ENCODE data around the gene ELF1.

ELF1 gene

GRCh38 chr13:41005704-41006103 lies 13.4 kb downstream of the ELF1 start:
- no peak for DNase-seq

GRCh38 chr13:41004875-41005693 lies 14.0 kb downstream of the ELF1 start:
- peak; percentile 82 for DNase-seq

GRCh38 chr13:41002606-41003005 lies 16.5 kb downstream of the ELF1 start:
- DNase-seq = no peak

- no peak for DNase-seq
Observed at GRCh38 chr13:41001695-41002094, 17.4 kb downstream of the ELF1 start.

- DNase-seq = no peak
Observed at GRCh38 chr13:40999416-40999815, 19.7 kb downstream of the ELF1 start.

- DNase-seq = no peak
Observed at GRCh38 chr13:40996426-40997092, 22.6 kb downstream of the ELF1 start.

- DNase-seq = no peak
Observed at GRCh38 chr13:40995997-40996396, 23.1 kb downstream of the ELF1 start.

- no peak for DNase-seq
Observed at GRCh38 chr13:40994581-40995230, 24.4 kb downstream of the ELF1 start.

GRCh38 chr13:40993987-40994386 lies 25.1 kb downstream of the ELF1 start:
- no peak for DNase-seq

- no peak for DNase-seq
Observed at GRCh38 chr13:40992678-40993518, 26.2 kb downstream of the ELF1 start.

GRCh38 chr13:40987606-40988280 lies 31.4 kb downstream of the ELF1 start:
- DNase-seq = no peak

GRCh38 chr13:40986101-40986856 lies 32.8 kb downstream of the ELF1 start:
- DNase-seq = no peak

- DNase-seq = no peak
Observed at GRCh38 chr13:40985381-40986100, 33.6 kb downstream of the ELF1 start.

GRCh38 chr13:40984668-40985366 lies 34.3 kb downstream of the ELF1 start:
- peak; percentile 47 for DNase-seq

- DNase-seq = no peak
Observed at GRCh38 chr13:40983725-40984667, 35.1 kb downstream of the ELF1 start.

GRCh38 chr13:40983259-40983658 lies 35.9 kb downstream of the ELF1 start:
- no peak for DNase-seq

- peak; percentile 85 for DNase-seq
Observed at GRCh38 chr13:40982772-40983171, 36.3 kb downstream of the ELF1 start.

GRCh38 chr13:40981949-40982348 lies 37.2 kb downstream of the ELF1 start:
- no peak for DNase-seq

GRCh38 chr13:40981361-40981760 lies 37.8 kb downstream of the ELF1 start:
- DNase-seq = peak; percentile 65

All from activated CD4-positive, alpha-beta T cell treated with anti-CD3 and anti-CD28 coated beads, Interleukin-2, Interleukin-6, amounts not matched to agents 100 ng/mL and 50 ng/mL, durations not matched to agents 16 hours and 8 hours (primary cell).